Upper lobe of left lung (tissue), 6 donors: Measurements from ENCODE around the gene FLAD1. TPM values are rescaled to one million over a fixed set of nuclear protein-coding genes. Genes with fewer than 3 reads are reported as not detected.

Experiments used
- ATAC-seq, 2 donors: fragments of 200-7000 bp; cut with Tn5 transposase; one replicate each; pipeline ENCODE4 v1.9.1; 2022; ENCODE audit warnings: mild to moderate bottlenecking in 2 of 2, moderate library complexity in 2 of 2; ENCODE audit not compliant: low FRiP score in 2 of 2
- DNase-seq, 2 donors: peaks; one replicate each; pipeline ENCODE4 v3.0.0-alpha.2; 2019 to 2020
- H3K27ac ChIP-seq, 4 donors: fragments of 200-600 bp; sonication (generic); one replicate each; pipeline ENCODE4 v1.5.1; 2016 to 2019
- H3K27me3 ChIP-seq, 4 donors: fragments of 200-600 bp; sonication (generic); one replicate each; pipeline ENCODE4 v1.5.1; 2017 to 2019
- H3K36me3 ChIP-seq, 4 donors: fragments of 200-600 bp; sonication (generic); one replicate each; pipeline ENCODE4 v1.5.1; 2016 to 2019
- H3K4me1 ChIP-seq, 4 donors: fragments of 200-600 bp; sonication (generic); one replicate each; pipeline ENCODE4 v1.5.1; 2018 to 2019
- H3K4me3 ChIP-seq, 4 donors: fragments of 200-600 bp; sonication (generic); one replicate each; pipeline ENCODE4 v1.5.1; 2017 to 2019; ENCODE audit warnings: mild to moderate bottlenecking in 2 of 4, moderate library complexity in 1 of 4
- H3K9me3 ChIP-seq, 4 donors: fragments of 200-600 bp; sonication (generic); one replicate each; pipeline ENCODE4 v1.5.1; 2018 to 2019
- EP300 ChIP-seq, 4 donors: sonication (generic); formaldehyde crosslinking; IDR thresholded peaks; one replicate each; pipeline ENCODE4 v1.5.1; 2017; ENCODE audit warnings: antibody characterized with exemption in 4 of 4, control low read depth in 2 of 4
- POLR2A ChIP-seq, 4 donors: fragments of 450-650 bp; IDR thresholded peaks; one replicate each; pipeline ENCODE4 v1.5.1; 2016 to 2017; ENCODE audit warnings: antibody characterized with exemption in 4 of 4, mild to moderate bottlenecking in 2 of 4
- POLR2AphosphoS5 ChIP-seq, 2 donors: sonication (generic); formaldehyde crosslinking; IDR thresholded peaks; one replicate each; pipeline ENCODE4 v1.5.1; 2017; ENCODE audit warnings: antibody characterized with exemption in 2 of 2
- WGBS, 2 donors: methylation state at CpG; one replicate each; pipeline ENCODE4 v1.1.5; 2017 to 2018; 5-methylcytosine and 5-hydroxymethylcytosine counted together
- total RNA-seq, 6 donors: library from RNA; depleted of rRNA in 4 of 6; stranded (reverse); fragments of >200 nt in 4 of 6; gene quantifications; one replicate each; pipeline versions ENCODE4 v1.1.0 to v1.2.1, GENCODE V29; 2016 to 2021
- TF ChIP-seq, protein P1 (sequence below), 6 experiments: fragments of 450-650 bp in 4 of 6; fragments of 200-600 bp in 2 of 6; sonication (generic) in 2 of 6; IDR thresholded peaks; one replicate each; pipeline ENCODE4 v1.5.1; 2016 to 2019; ENCODE audit warnings: antibody characterized with exemption in 6 of 6
- donor health status: DM: no; HTN: no; CAD: no; lungs with moderate emphysema.
- donor health status: DM: no; HTN: yes; CAD: no; lungs with severe emphysema.

Gene FLAD1
- total RNA-seq, 6 donors from 2014 or later: 15.6 to 62.9 (median 29.8) TPM

DNA sequence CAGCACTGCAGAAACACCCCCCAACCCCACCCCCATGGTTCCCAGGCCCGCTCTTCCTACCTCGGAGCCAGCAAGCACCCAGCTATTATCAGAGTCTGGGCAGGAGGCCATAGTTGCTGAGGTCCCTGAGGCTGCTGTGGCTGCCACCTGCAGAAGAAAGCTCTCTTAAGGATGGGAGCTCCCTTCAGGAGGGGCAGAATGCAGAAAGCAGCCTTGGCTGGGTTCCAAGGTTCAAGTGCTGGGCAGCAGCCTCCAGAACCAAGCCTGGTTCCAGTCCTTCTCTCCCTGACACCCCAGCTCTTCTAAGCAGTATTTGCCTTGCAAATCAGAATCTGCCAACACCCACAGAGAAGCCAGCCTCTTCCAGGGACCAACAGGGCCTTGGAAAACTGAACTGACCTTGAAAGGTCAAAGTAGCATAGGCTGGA is 29.5 kb upstream of the FLAD1 start:
- Histone ChIP-seq H3K4me1 (peaks cover 32 to 58% (median 40%) of the 10 kb centered on the region in 4 donors), H3K27ac (peak overlapping the region in 1 of 4 donors; percentile 3)
- 75 to 86% methylated on average over 2 of the region's 2 CpGs for whole genome bisulfite sequencing, 2 donors

DNA sequence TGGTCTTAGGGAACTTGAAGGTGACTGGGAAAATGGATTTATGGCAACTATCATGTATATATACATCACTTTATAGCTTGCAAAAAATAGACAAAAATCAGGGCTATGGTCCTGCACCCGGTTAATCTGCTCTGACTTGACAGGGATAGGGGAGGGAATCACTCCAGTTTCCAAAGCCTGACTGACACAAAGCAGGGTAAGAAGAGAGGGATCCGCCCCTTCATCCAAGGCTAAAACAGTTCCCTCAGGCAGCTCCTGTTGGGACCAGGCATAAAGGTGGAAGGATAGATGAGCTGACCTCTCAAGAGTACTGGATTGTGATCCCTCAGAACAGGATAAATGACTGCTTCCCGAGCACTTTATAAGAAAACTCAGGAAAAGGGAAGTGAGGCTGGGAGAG is 28.6 kb upstream of the FLAD1 start:
- ATAC-seq: no peak
- no peak for TF ChIP-seq POLR2A (IDR thresholded peaks at IDR 0.05)
- peak overlapping the region in 2 of 4 donors; percentile 16 to 85 for H3K27ac ChIP-seq
- no peaks in the 10 kb centered on the region for H3K27me3 ChIP-seq
- no peaks in the 10 kb centered on the region for H3K9me3 ChIP-seq
- DNase-seq: no peak
- H3K36me3 ChIP-seq: peaks cover 8 to 31% (median 21%) of the 10 kb centered on the region in 4 donors
- 64 to 66% methylated on average over 3 of the region's 3 CpGs for WGBS, 2 donors
- peak overlapping the region in 1 of 4 donors; percentile 57 for H3K4me3 ChIP-seq
- peaks cover 32 to 62% (median 42%) of the 10 kb centered on the region in 4 donors for H3K4me1 ChIP-seq

More for the DNA sequence above, 29.5 kb upstream of the FLAD1 start:
- H3K4me3 ChIP-seq: no peak overlapping the region
- H3K27me3 ChIP-seq: no peaks in the 10 kb centered on the region
- peaks cover 8 to 22% (median 12%) of the 10 kb centered on the region in 4 donors for H3K36me3 ChIP-seq
- TF ChIP-seq POLR2AphosphoS5 (IDR thresholded peaks at IDR 0.05) (no peak), POLR2A (IDR thresholded peaks at IDR 0.05) (no peak), EP300 (IDR thresholded peaks at IDR 0.05) (no peak)
- TF ChIP-seq, protein P1, sequence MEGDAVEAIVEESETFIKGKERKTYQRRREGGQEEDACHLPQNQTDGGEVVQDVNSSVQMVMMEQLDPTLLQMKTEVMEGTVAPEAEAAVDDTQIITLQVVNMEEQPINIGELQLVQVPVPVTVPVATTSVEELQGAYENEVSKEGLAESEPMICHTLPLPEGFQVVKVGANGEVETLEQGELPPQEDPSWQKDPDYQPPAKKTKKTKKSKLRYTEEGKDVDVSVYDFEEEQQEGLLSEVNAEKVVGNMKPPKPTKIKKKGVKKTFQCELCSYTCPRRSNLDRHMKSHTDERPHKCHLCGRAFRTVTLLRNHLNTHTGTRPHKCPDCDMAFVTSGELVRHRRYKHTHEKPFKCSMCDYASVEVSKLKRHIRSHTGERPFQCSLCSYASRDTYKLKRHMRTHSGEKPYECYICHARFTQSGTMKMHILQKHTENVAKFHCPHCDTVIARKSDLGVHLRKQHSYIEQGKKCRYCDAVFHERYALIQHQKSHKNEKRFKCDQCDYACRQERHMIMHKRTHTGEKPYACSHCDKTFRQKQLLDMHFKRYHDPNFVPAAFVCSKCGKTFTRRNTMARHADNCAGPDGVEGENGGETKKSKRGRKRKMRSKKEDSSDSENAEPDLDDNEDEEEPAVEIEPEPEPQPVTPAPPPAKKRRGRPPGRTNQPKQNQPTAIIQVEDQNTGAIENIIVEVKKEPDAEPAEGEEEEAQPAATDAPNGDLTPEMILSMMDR (IDR thresholded peaks at IDR 0.05): no peak
- no peaks in the 10 kb centered on the region for H3K9me3 ChIP-seq
- DNase-seq: no peak
- no peak for ATAC-seq

DNA sequence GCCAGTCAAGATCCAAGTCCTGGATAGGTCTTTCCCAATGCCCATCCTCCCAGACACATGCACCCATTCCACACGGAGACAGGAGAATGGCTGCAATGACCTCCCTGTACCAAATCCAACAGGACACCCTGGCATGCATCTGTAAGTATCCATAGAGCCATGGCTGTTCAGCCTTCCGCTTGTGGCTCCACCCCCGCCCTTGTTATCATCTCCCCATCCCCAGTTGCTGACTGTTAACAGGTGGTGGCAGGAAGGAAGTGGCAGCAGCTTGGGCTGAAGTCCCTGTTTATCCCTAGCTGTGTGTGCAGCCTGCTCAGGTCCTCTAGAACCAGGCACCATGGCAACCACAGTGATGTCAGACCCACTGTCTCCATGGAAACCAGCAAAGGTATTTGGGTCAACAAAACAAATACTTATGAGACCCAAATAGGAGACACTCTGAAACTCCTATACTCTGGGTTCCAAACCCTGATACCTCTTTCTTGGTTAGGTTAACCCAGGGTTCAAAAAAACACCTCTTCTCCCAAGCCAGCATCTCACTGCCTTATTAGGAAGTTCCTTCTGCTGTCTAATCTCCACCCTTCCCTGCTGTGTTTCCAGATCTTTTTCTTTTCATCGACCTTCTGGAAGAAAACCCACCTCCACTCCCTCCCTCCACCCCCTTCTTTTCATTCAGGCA is 28.0 kb upstream of the FLAD1 start:
- no peaks in the 10 kb centered on the region for H3K27me3 ChIP-seq
- H3K36me3 ChIP-seq: peaks cover 6 to 28% (median 22%) of the 10 kb centered on the region in 4 donors
- peak overlapping the region; percentile 73 to 85 (median 76) for H3K27ac ChIP-seq
- H3K9me3 ChIP-seq: no peaks in the 10 kb centered on the region
- TF ChIP-seq EP300 (IDR thresholded peaks at IDR 0.05) (no peak), POLR2AphosphoS5 (IDR thresholded peaks at IDR 0.05) (peak in 1 of 2 donors; percentile 40), POLR2A (IDR thresholded peaks at IDR 0.05) (no peak)
- TF ChIP-seq, protein P1 (IDR thresholded peaks at IDR 0.05): no peak
- DNase-seq (peak in 1 of 2 donors; percentile 71), ATAC-seq (peak; percentile 47 to 66)
- H3K4me3 ChIP-seq: peak overlapping the region; percentile 11 to 75 (median 56)
- H3K4me1 ChIP-seq: peaks cover 33 to 66% (median 44%) of the 10 kb centered on the region in 4 donors
- WGBS, 2 donors: 11 to 17% methylated on average over 4 of the region's 4 CpGs

DNA sequence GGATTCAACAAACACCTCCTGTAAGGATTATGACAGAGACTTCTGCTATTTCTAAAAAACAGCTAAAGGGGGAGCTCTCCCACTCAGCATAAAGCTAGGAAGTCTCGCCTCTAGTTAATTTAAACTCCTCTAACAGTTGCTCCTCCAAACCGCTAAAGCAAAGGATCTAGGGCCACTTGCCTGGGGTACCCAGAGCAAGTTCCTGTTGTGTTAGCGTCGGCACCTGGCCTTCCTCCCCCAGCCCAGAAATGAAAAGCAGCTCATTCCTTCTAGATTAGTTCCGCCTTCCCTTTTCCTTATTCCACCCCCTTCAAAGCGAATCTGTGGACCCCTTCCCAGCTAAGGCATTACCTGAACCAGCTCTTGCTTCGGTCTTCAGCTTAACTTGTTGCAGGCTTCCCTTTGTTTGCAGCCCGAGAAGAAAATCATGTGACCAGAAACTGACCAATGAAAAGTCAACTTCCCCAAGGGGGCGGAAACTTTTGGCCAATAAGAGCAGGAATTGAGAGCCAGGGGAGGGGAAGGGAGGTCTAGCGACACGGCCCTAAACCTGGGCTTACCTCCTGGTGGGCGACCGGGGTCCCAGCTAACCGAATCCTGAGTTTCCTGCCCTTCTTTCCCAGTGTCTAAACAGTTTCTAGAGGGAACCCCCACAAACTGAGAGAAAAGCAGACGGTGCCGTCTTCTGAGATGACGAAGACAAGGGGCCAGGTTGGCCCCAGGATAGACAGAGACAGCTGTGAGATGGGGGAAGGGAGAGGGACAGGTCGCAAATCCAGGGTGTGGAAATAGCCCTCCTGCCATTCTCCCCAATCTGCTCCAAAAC is 27.2 kb upstream of the FLAD1 start, which contains the start of gene PBXIP1:
TSS of gene PBXIP1 (minus strand) at position 382 of the 826 bp plus-strand sequence. CDS start 2,378 bp downstream, outside the sequence.
- Histone ChIP-seq H3K9me3 (no peaks in the 10 kb centered on the region), H3K27me3 (no peaks in the 10 kb centered on the region), H3K4me1 (peaks cover 41 to 73% (median 51%) of the 10 kb centered on the region in 4 donors), H3K36me3 (peaks cover 6 to 21% (median 15%) of the 10 kb centered on the region in 4 donors), H3K27ac (peak within 1 kb of the TSS; percentile 73 to 85 (median 76)), H3K4me3 (peak within 1 kb of the TSS; percentile 11 to 75 (median 56))
- TF ChIP-seq, protein P1 (IDR thresholded peaks at IDR 0.05): peak in 2 of 6 experiments; percentile 6 to 15
- peak; percentile 30 to 43 for TF ChIP-seq POLR2AphosphoS5 (IDR thresholded peaks at IDR 0.05)
- TF ChIP-seq POLR2A (IDR thresholded peaks at IDR 0.05): peak in 3 of 4 donors; percentile 28 to 68 (median 41)
- no peak for TF ChIP-seq EP300 (IDR thresholded peaks at IDR 0.05)
- 0 to 1% methylated on average over 18 of the region's 18 CpGs for WGBS, 2 donors
- peak in 1 of 2 donors; percentile 85 for DNase-seq
- ATAC-seq: peak; percentile 81 to 92

DNA sequence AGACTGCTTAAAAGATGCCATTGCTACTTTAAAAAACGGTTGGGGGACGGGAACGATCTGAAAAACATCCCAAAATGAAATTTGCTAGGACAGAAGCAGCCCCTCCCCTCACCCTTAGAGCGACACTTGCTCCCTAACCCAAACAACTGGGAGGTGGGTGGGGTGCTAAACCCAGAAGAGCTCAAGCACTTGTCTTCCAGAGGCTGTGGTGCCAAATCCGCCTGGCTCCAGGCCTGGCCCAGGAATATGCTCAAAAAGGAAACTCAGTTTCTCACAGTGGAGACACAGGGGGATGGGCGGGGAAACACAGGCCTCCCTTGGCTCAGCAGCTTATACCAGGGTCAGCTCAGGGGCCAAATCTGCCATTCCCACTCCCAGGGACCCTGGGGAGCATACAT is 26.6 kb upstream of the FLAD1 start:
- H3K4me3 ChIP-seq: peak overlapping the region in 3 of 4 donors; percentile 56 to 75 (median 57)
- ATAC-seq (peak in 1 of 2 donors; percentile 3), DNase-seq (no peak)
- peaks cover 3 to 17% (median 13%) of the 10 kb centered on the region in 4 donors for H3K36me3 ChIP-seq
- H3K9me3 ChIP-seq: no peaks in the 10 kb centered on the region
- H3K27ac ChIP-seq: peak overlapping the region; percentile 73 to 85 (median 76)
- H3K4me1 ChIP-seq: peaks cover 42 to 76% (median 53%) of the 10 kb centered on the region in 4 donors
- TF ChIP-seq, protein P1 (IDR thresholded peaks at IDR 0.05): no peak
- TF ChIP-seq POLR2AphosphoS5 (IDR thresholded peaks at IDR 0.05): no peak
- TF ChIP-seq EP300 (IDR thresholded peaks at IDR 0.05): no peak
- no peak for TF ChIP-seq POLR2A (IDR thresholded peaks at IDR 0.05)
- 17 to 23% methylated on average over 5 to 6 of the region's 6 CpGs for WGBS, 2 donors
- H3K27me3 ChIP-seq: no peaks in the 10 kb centered on the region
